GM19463 (cell line): ENCODE data around the gene BIRC7.
"Not testable (repeated sequence)": the region's sequence is repeated elsewhere in the genome, so short reads cannot be mapped to it uniquely, and the experiment has no call there.

Experiments
- ATAC-seq: cut with Tn5 transposase; IDR thresholded peaks from one replicate; pipeline ENCODE4 v1.9.1; 2021; ENCODE audit warnings: mild to moderate bottlenecking, moderate library complexity; ENCODE audit not compliant: unreplicated experiment

Gene BIRC7

DNA sequence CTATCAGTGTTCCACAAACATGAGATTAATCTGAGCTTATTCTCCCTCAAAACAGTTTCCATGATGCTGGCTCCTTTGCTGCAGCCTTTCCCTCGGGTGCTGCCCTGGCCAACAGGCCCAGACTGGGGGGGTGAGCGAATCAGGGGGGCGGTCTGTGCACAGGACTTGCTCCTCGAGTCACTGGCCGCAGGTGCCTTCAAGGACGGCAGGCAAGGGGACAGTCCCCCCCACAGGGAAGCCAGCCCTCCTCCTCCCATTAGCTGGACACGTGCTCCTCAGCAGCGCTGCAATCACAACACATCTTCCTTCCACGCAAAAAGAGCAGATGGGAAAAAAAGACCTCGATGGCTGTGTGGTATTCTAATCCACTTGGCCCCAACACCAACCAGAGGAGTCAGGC lies 29.8 kb upstream of the BIRC7 start:
- ATAC-seq = no peak

GRCh38 chr20:63206878-63207277 lies 28.8 kb upstream of the BIRC7 start:
- ATAC-seq = no peak

GRCh38 chr20:63208346-63208909 lies 27.3 kb upstream of the BIRC7 start:
- no peak for ATAC-seq

GRCh38 chr20:63210011-63210605 lies 25.6 kb upstream of the BIRC7 start:
- ATAC-seq = no peak

DNA sequence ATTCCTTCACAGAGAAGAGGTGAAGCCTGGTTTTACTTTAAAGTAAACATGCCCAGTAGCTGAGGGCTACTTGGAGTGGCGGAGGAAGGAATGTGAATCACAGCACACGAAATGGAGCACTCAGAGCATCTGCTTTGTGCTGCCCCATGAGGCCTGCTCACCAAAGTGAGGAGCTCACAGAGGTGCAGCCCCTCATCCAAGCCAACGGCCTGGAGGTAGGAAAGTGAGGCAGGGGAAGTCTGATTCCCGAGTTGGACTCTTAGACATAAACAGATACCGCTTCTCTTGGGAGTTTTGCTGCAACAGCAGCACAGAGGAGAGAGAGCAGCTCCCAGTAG lies 23.3 kb upstream of the BIRC7 start:
- ATAC-seq = no peak

DNA sequence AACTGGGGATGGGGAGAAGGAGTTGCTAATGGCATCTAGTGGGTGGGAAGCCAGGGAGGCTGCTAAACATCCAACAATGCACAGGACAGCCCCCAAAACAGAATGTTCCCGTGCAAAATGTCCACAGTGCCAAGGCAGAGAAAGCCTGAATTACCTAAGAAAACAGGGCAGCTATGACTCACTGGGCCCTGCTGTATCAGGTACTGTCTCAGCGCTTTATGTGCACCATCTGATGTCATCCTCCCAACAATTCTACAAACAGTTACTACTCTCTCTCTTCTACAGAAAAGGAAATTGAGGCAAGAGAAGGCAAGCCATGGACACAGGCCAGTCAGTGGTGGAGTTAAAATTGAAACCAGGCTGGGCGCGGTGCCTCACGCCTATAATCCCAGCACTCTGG lies 22.9 kb upstream of the BIRC7 start:
- ATAC-seq = no peak

- no peak for ATAC-seq
Measured at GRCh38 chr20:63214514-63214913, 21.2 kb upstream of the BIRC7 start.

DNA sequence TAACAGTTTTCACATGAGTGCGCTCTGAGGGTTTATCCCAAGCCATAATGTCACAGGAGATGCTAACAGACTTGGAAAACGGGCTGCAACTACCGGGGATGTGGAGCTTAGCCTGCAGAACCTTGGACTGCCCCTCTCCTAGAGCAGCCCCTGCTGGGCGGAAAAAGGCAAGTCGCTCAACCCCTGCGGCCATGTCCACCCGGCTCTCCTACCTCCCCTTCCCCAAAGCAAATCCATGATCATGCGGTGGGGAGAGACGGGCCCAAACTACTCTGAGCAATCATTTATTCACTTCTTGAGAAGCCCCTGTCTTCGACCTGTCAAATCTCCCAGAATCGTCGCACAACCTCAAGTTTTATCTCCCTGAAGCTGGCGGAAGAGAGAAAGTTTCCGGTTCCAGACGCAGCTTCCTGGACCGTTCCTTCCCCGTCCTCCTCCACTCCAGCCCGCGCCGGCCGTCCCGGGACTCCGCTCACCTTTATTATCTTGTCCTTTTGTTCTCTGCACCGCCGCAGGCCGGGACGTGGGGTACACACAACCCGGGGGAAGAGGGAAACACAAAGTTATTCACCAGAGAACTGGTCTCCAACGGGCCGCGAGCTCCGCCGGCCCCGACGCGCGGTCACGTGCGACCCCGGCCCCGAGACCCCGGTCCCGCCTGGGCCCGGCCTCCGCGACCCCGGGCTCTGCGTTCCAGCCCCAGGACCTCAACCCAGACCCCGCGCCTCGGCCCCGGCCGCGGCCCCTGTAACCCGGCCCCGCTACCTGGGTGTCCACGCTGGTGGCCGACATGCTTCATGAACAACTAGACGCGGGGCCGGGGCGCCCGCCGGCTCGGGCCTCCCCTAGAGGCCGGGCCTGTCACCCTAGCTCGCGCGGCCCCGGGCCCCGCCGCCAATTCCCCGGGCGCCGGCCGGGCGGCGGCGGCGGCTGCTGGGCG lies 20.3 kb upstream of the BIRC7 start:
- ATAC-seq = no peak

DNA sequence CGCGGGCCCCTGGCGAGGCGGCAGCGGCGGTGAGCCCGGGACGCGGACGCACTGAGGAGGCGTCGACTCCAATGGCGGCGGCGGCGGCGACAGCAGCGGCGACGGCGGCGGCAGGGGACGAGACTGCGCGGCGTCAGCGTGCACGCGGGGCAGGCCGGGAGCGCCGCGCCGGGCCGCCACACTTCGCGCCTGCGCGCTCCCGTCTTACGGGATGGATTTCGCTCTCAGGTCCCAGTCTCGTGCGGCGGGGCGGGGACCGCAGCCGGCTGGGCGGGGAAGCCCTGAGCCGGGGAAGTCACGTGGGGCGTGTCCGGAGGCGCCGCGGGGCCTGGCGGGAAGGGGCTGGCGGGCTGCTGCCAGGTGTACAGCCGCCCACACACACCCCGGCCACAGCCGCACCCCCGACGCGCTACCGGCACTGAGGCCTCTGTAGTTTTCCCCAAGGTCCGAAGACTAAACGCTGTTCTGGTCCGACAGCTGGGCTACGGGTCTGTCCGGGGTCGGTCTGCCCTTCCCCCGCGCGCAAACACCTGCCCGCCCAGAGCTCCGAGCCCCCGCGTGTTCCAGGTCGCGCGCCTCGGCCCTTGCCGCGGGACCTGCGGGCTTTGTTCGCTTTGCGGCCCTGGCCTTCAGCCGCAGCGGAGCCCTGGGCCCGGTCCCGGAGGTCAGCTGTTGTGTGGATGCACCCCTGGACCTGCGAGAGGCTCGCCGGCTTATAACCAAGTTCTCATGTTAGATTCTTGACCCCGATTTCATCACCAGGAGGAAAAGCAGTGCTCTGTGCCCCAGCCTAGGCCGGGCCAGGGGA lies 19.5 kb upstream of the BIRC7 start, which contains the start of gene YTHDF1:
Gene YTHDF1 (minus strand): TSS at position 91 of the 808 bp plus-strand sequence. CDS start 239 bp downstream, outside the sequence.
- peak; percentile 91 for ATAC-seq

DNA sequence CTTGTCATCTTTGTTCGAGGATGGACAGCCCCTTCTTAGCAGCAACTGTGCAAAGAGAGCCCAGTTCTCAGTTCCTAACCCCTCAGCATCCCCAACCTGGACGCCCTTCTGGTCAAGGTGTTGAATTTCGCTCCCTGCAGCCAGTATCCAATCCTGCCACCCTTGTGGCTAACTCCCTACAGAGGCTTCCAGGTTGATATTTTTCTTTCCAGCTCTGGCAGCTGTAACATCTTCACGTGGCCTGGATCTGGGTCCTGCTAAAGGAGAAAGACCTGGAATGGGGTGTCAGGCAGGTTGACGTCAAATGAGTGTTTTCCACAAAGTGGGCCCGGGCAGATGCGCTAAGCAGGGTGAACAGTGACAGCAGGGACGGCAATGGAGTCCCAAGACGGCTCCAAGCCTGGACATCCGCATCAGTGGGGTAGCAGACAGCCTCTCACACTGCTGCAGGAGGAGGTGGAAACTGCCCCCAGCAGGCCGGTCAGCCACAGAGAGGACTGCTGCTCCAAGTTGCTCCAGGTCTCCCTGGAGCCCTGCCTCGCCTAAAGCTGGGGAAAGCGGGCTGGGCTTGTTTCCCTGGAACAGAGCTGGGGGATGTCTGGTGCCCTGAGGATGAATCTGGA lies 18.7 kb upstream of the BIRC7 start:
- ATAC-seq = no peak

DNA sequence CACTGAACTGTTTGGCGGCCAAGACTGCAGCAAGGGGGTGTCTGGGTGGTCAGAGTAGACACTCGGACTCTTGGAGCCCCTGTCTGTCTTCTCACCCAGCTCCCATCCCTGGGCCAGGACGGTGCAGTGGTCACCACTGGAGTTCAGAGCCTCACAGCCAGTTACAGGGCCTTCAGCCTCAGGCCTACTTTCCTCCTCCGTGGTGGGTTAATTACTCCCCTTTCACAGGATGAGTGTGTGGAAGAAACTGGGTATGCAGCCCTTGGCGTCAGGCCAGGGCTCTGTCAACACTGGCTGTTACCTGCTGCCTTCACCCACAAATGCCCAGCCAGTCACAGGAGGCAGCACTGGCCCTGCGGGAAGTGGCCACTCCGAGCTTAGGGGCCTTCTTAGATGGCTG lies 18.0 kb upstream of the BIRC7 start:
- ATAC-seq = no peak

GRCh38 chr20:63218701-63219446 lies 16.8 kb upstream of the BIRC7 start:
- ATAC-seq = no peak

GRCh38 chr20:63219447-63219821 lies 16.3 kb upstream of the BIRC7 start:
- ATAC-seq = no peak

DNA sequence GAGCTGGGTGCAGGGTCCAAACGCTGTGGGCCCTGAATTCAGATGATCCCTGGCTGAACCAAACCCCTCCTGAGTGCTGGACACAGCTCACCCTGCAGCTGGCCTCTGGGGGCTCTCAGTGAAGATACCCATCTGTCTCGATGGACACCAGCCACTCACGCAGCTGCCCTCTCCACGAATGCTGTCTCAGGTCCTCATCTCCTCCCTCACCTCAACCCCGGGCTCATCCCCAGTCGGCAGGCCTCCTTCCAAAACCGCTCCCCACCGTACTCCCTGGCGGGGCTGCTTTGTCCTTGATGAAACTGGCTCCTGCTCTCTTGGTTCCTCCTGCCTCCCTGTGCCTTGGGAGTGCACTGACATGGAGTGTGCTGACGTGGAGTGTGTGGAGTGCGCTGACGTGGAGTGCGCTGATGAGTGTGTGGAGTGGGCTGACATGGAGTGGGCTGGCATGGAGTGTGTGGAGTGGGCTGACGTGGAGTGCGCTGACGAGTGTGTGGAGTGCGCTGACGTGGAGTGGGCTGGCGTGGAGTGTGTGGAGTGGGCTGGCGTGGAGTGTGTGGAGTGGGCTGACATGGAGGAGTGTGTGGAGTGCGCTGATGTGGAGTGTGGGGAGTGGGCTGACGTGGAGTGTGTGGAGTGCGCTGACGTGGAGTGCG lies 15.7 kb upstream of the BIRC7 start:
- ATAC-seq = no peak

DNA sequence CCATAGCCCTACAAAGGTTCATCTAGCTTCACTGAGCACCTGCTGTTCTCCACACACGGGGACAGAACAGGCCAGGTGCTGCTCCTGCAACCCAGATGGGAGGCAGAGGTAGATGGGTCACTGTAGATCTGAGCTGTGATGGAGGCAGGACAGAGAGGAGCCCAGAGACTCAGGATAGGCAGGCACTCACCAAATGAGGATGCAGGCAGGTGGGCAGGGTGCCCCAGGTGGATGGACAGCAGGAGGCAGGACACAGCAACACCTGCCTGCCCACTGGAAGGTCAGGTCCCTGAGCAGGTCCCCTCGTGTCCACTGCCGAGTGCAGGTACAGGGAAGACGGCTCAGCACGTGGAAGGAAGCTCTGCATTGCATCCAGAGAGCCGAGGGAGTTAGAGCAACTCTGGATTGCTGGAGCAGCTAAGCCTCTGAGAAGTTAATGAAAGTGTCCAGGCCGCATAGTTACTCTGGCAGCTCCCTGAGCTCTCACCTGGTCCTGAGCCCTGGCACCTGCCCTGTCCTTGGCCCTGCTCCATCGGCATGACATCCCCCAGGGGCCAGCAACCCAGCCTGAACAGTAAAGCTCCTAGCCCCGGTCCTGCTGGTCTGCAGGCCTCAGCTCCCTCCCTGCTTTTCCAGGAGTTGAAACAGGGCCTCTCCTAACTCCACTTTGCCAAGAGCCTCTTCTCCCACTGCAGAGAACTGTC lies 14.9 kb upstream of the BIRC7 start:
- no peak for ATAC-seq

- not testable (repeated sequence) for ATAC-seq
Measured at GRCh38 chr20:63221400-63222053, 14.2 kb upstream of the BIRC7 start.

GRCh38 chr20:63222541-63222940 lies 13.2 kb upstream of the BIRC7 start:
- ATAC-seq = no peak

DNA sequence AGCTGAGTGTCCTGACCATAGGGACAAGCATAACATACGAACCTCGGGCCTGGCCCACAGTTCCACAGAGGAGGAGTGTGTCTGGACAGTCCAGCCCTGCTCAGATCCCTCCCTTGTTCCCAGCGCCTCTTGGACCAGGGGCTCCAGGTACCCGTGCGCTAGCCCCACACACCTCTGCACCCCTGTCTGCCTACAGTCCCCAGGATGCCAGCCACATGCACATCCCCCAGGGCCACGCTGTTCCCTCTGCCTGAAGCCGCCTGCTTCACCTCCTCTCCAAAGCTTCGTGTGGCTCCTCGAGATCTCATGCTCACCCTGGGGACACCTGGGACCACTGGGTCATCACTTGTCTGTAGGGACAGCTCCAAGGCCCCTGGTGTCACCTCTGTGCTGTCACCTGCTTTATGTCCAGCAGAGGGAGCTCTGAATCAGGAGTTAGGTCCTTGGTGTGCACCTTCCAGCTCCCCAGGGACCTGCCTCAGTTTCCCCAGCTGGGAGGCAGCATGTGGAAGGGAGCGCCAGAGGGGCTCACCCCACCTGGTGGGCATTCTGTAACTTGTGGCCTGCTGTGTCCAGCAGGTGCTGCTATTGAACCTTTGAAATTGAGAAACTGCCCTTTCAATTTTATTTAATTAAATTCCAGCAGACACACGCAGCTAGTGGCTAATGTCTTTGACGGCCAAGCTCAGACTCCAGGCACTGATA lies 12.4 kb upstream of the BIRC7 start:
- ATAC-seq = no peak
